Dendritic cell treated with granulocyte-macrophage colony-stimulating factor and Interleukin-4, amounts not matched to agents 40 ng/mL and 50 ng/mL, for 4 days (primary cell): ENCODE data around the gene NLGN1.

Source experiments
- H3K27ac Mint-ChIP-seq: one replicate; pipeline ENCODE4 v1.8.0; 2022; ENCODE audit warnings: mild to moderate bottlenecking, mixed read lengths
- H3K27me3 Mint-ChIP-seq: one replicate; pipeline ENCODE4 v1.8.0; 2022; ENCODE audit warnings: mild to moderate bottlenecking, mixed read lengths
- H3K36me3 Mint-ChIP-seq: one replicate; pipeline ENCODE4 v1.8.0; 2022; ENCODE audit warnings: low read depth, mixed read lengths
- H3K4me1 Mint-ChIP-seq: one replicate; pipeline ENCODE4 v1.8.0; 2022; ENCODE audit warnings: low read depth, mixed read lengths
- H3K4me3 Mint-ChIP-seq: one replicate; pipeline ENCODE4 v1.8.0; 2022; ENCODE audit warnings: mild to moderate bottlenecking, moderate library complexity, mixed read lengths
- H3K9me3 Mint-ChIP-seq: one replicate; pipeline ENCODE4 v1.8.0; 2022; ENCODE audit warnings: mixed read lengths
- intact Hi-C: fragments of 100-400 bp; cut with micrococcal nuclease; formaldehyde crosslinking; loops from one replicate; pipeline ENCODE4 v1.15.0; 2022

The NLGN1 gene

GRCh38 chr3:173911446-173911845 is 513.9 kb downstream of the NLGN1 start:
- Mint-ChIP-seq H3K36me3 (no peaks in the 10 kb centered on the region), H3K9me3 (peaks cover 6% of the 10 kb centered on the region), H3K4me3 (no peak overlapping the region), H3K4me1 (no peaks in the 10 kb centered on the region), H3K27ac (no peak overlapping the region), H3K27me3 (no peaks in the 10 kb centered on the region)
- intact Hi-C loops: no loop called here

- H3K9me3 Mint-ChIP-seq: peaks cover 6% of the 10 kb centered on the region
- no peaks in the 10 kb centered on the region for H3K36me3 Mint-ChIP-seq
- H3K27me3 Mint-ChIP-seq: no peaks in the 10 kb centered on the region
- no peaks in the 10 kb centered on the region for H3K4me1 Mint-ChIP-seq
- intact Hi-C loops: no loop called here
- no peak overlapping the region for H3K4me3 Mint-ChIP-seq
- H3K27ac Mint-ChIP-seq: no peak overlapping the region
Observed at GRCh38 chr3:173912126-173912525, 514.6 kb downstream of the NLGN1 start.

GRCh38 chr3:173913397-173913796 is 515.9 kb downstream of the NLGN1 start:
- Mint-ChIP-seq H3K27ac (no peak overlapping the region), H3K27me3 (no peaks in the 10 kb centered on the region), H3K36me3 (no peaks in the 10 kb centered on the region), H3K9me3 (peaks cover 6% of the 10 kb centered on the region), H3K4me1 (no peaks in the 10 kb centered on the region), H3K4me3 (no peak overlapping the region)
- intact Hi-C loops: no loop called here

- Mint-ChIP-seq H3K9me3 (peaks cover 6% of the 10 kb centered on the region), H3K4me1 (no peaks in the 10 kb centered on the region), H3K36me3 (no peaks in the 10 kb centered on the region), H3K4me3 (no peak overlapping the region), H3K27me3 (no peaks in the 10 kb centered on the region), H3K27ac (no peak overlapping the region)
- intact Hi-C loops: no loop called here
Observed at GRCh38 chr3:173913974-173914421, 516.5 kb downstream of the NLGN1 start.

GRCh38 chr3:173916799-173917198 is 519.3 kb downstream of the NLGN1 start:
- intact Hi-C loops: no loop called here
- no peaks in the 10 kb centered on the region for H3K27me3 Mint-ChIP-seq
- H3K36me3 Mint-ChIP-seq: no peaks in the 10 kb centered on the region
- no peaks in the 10 kb centered on the region for H3K4me1 Mint-ChIP-seq
- H3K9me3 Mint-ChIP-seq: peaks cover 6% of the 10 kb centered on the region
- no peak overlapping the region for H3K4me3 Mint-ChIP-seq
- H3K27ac Mint-ChIP-seq: no peak overlapping the region

- no peaks in the 10 kb centered on the region for H3K4me1 Mint-ChIP-seq
- no peaks in the 10 kb centered on the region for H3K9me3 Mint-ChIP-seq
- no peak overlapping the region for H3K4me3 Mint-ChIP-seq
- no peaks in the 10 kb centered on the region for H3K27me3 Mint-ChIP-seq
- H3K27ac Mint-ChIP-seq: no peak overlapping the region
- no peaks in the 10 kb centered on the region for H3K36me3 Mint-ChIP-seq
- intact Hi-C loops: no loop called here
Observed at GRCh38 chr3:173920386-173920785, 522.8 kb downstream of the NLGN1 start.

GRCh38 chr3:173921732-173922131 is 524.2 kb downstream of the NLGN1 start:
- Mint-ChIP-seq H3K9me3 (no peaks in the 10 kb centered on the region), H3K27me3 (no peaks in the 10 kb centered on the region), H3K4me1 (no peaks in the 10 kb centered on the region), H3K36me3 (no peaks in the 10 kb centered on the region), H3K4me3 (no peak overlapping the region), H3K27ac (no peak overlapping the region)
- intact Hi-C loops: no loop called here

- H3K4me3 Mint-ChIP-seq: no peak overlapping the region
- H3K36me3 Mint-ChIP-seq: no peaks in the 10 kb centered on the region
- no peaks in the 10 kb centered on the region for H3K4me1 Mint-ChIP-seq
- H3K27me3 Mint-ChIP-seq: no peaks in the 10 kb centered on the region
- intact Hi-C loops: no loop called here
- no peaks in the 10 kb centered on the region for H3K9me3 Mint-ChIP-seq
- no peak overlapping the region for H3K27ac Mint-ChIP-seq
Observed at GRCh38 chr3:173923204-173923603, 525.7 kb downstream of the NLGN1 start.

- Mint-ChIP-seq H3K9me3 (no peaks in the 10 kb centered on the region), H3K27me3 (no peaks in the 10 kb centered on the region), H3K4me3 (no peak overlapping the region), H3K4me1 (no peaks in the 10 kb centered on the region), H3K27ac (no peak overlapping the region), H3K36me3 (no peaks in the 10 kb centered on the region)
- intact Hi-C loops: no loop called here
Observed at GRCh38 chr3:173930251-173930650, 532.7 kb downstream of the NLGN1 start.

GRCh38 chr3:173932624-173933023 is 535.1 kb downstream of the NLGN1 start:
- Mint-ChIP-seq H3K27me3 (no peaks in the 10 kb centered on the region), H3K36me3 (no peaks in the 10 kb centered on the region), H3K27ac (no peak overlapping the region), H3K4me3 (no peak overlapping the region), H3K4me1 (no peaks in the 10 kb centered on the region), H3K9me3 (no peaks in the 10 kb centered on the region)
- intact Hi-C loops: no loop called here

- intact Hi-C loops: no loop called here
- H3K4me3 Mint-ChIP-seq: no peak overlapping the region
- H3K27ac Mint-ChIP-seq: no peak overlapping the region
- no peaks in the 10 kb centered on the region for H3K9me3 Mint-ChIP-seq
- H3K27me3 Mint-ChIP-seq: no peaks in the 10 kb centered on the region
- no peaks in the 10 kb centered on the region for H3K4me1 Mint-ChIP-seq
- no peaks in the 10 kb centered on the region for H3K36me3 Mint-ChIP-seq
Observed at GRCh38 chr3:173933113-173933512, 535.6 kb downstream of the NLGN1 start.

- Mint-ChIP-seq H3K4me3 (no peak overlapping the region), H3K9me3 (no peaks in the 10 kb centered on the region), H3K4me1 (no peaks in the 10 kb centered on the region), H3K27ac (no peak overlapping the region), H3K36me3 (no peaks in the 10 kb centered on the region), H3K27me3 (no peaks in the 10 kb centered on the region)
- intact Hi-C loops: no loop called here
Observed at GRCh38 chr3:173936316-173936715, 538.8 kb downstream of the NLGN1 start.

GRCh38 chr3:173938159-173938558 is 540.6 kb downstream of the NLGN1 start:
- no peaks in the 10 kb centered on the region for H3K27me3 Mint-ChIP-seq
- intact Hi-C loops: no loop called here
- no peaks in the 10 kb centered on the region for H3K9me3 Mint-ChIP-seq
- no peak overlapping the region for H3K4me3 Mint-ChIP-seq
- H3K4me1 Mint-ChIP-seq: no peaks in the 10 kb centered on the region
- H3K36me3 Mint-ChIP-seq: no peaks in the 10 kb centered on the region
- H3K27ac Mint-ChIP-seq: no peak overlapping the region

- H3K27ac Mint-ChIP-seq: no peak overlapping the region
- H3K27me3 Mint-ChIP-seq: no peaks in the 10 kb centered on the region
- intact Hi-C loops: no loop called here
- no peaks in the 10 kb centered on the region for H3K36me3 Mint-ChIP-seq
- H3K4me3 Mint-ChIP-seq: no peak overlapping the region
- no peaks in the 10 kb centered on the region for H3K4me1 Mint-ChIP-seq
- no peaks in the 10 kb centered on the region for H3K9me3 Mint-ChIP-seq
Observed at GRCh38 chr3:173938616-173939015, 541.1 kb downstream of the NLGN1 start.

GRCh38 chr3:173939331-173939730 is 541.8 kb downstream of the NLGN1 start:
- Mint-ChIP-seq H3K9me3 (no peaks in the 10 kb centered on the region), H3K4me3 (no peak overlapping the region), H3K27ac (no peak overlapping the region), H3K36me3 (no peaks in the 10 kb centered on the region), H3K27me3 (no peaks in the 10 kb centered on the region), H3K4me1 (no peaks in the 10 kb centered on the region)
- intact Hi-C loops: no loop called here
